Measurements from ENCODE around the gene BOK. TPM values are rescaled to one million over a fixed set of nuclear protein-coding genes. Genes with fewer than 3 reads are reported as not detected.

Gene BOK
- total and polyA plus RNA-seq, 2 of the 4 experiments (the other 2 are of a cell fraction): 13.3 to 34.4 TPM

GRCh38 chr2:241615522-241616052, 57.0 kb downstream of the BOK start:
- ChIA-PET POLR2A (ENCODE audit: unreplicated experiment) (no interaction called here), CTCF (no interaction called here)
- H4K91ac ChIP-seq (ENCODE audit: insufficient read depth, low read depth, low read length): no peak overlapping the region
- no TSS peak for BruUV-seq (replicated peaks)
- intact Hi-C loops (cut with micrococcal nuclease): no loop called here
- TF ChIP-seq CEBPB (IDR thresholded peaks at IDR 0.05; ENCODE audit: low read depth, low read length) (no peak), SMC3 (IDR thresholded peaks at IDR 0.05; ENCODE audit: low read depth, low read length) (no peak)
- H2BK120ac ChIP-seq (ENCODE audit: low read depth, low read length): no peak overlapping the region
- no peak for DNase-seq
- H2BK20ac ChIP-seq (ENCODE audit: low read depth, low read length): no peak overlapping the region
- in situ Hi-C loops (cut with MboI; ENCODE audit: low sequenced_read_pairs): no loop called here
- no peak overlapping the region for H3K14ac ChIP-seq (replicated peaks; ENCODE audit: low read depth, low read length)
- H2AFZ ChIP-seq (replicated peaks; ENCODE audit: low read length, poor library complexity): no peak overlapping the region
- H3K4me2 ChIP-seq (ENCODE audit: low read depth, low read length): no peak overlapping the region
- H3K9ac ChIP-seq (ENCODE audit: low read depth, low read length): no peak overlapping the region
- H2AK5ac ChIP-seq (ENCODE audit: low read depth, low read length): no peak overlapping the region
- no peak overlapping the region for H2BK15ac ChIP-seq (ENCODE audit: low read depth, low read length)
- peaks cover 19% of the 10 kb centered on the region for H3K9me1 ChIP-seq (ENCODE audit: insufficient read depth, low read length)
- WGBS, 2 experiments (ENCODE audit: extremely low coverage in 2 of 2, insufficient read length in 1 of 2): 100% methylated on average over 3 of the region's 16 CpGs; no CpG with 5 or more reads in 1 of the 2 experiments
- H3K79me1 ChIP-seq (ENCODE audit: low read depth in 1 of 2, low read length in 2 of 2): peaks cover 41 to 85% of the 10 kb centered on the region in 2 experiments
- H2AK9ac ChIP-seq (replicated peaks; ENCODE audit: low read depth, low read length, poor library complexity): no peak overlapping the region
- H4K20me1 ChIP-seq (ENCODE audit: insufficient read depth, low read length): peaks cover 53% of the 10 kb centered on the region
- H2BK5ac ChIP-seq (ENCODE audit: low read depth, low read length, poor library complexity, severe bottlenecking): no peak overlapping the region
- dilution Hi-C loops (cut with HindIII; ENCODE audit: low sequenced_read_pairs, unreplicated experiment): no loop called here
- H3K9me3 ChIP-seq (ENCODE audit: control insufficient read depth, insufficient read depth, low read length): no peaks in the 10 kb centered on the region
- H3K56ac ChIP-seq (ENCODE audit: extremely low read depth, insufficient read depth, low read length): no peak overlapping the region
- H3K23ac ChIP-seq (ENCODE audit: low read depth, low read length): no peak overlapping the region
- no peak overlapping the region for H3K27ac ChIP-seq (ENCODE audit: insufficient read depth, low read length)
- H4K5ac ChIP-seq (ENCODE audit: low read depth, low read length): no peak overlapping the region
- H3K36me3 ChIP-seq (ENCODE audit: control insufficient read depth, insufficient read depth, low read length): peaks cover 11% of the 10 kb centered on the region
- no peak overlapping the region for H3K4ac ChIP-seq (ENCODE audit: low read depth, low read length)
- no peaks in the 10 kb centered on the region for H3K27me3 ChIP-seq (ENCODE audit: control insufficient read depth, insufficient read depth, low read length)
- H3K18ac ChIP-seq (ENCODE audit: low read depth, low read length): no peak overlapping the region
- no peak overlapping the region for H4K8ac ChIP-seq (ENCODE audit: low read depth in 2 of 2, low read length in 2 of 2)
- no peak for ATAC-seq (ENCODE audit: low read depth)
- H3K4me1 ChIP-seq (ENCODE audit: control insufficient read depth, insufficient read depth, low read length): peaks cover 9% of the 10 kb centered on the region
- H3K4me3 ChIP-seq (ENCODE audit: insufficient read depth, low read depth, low read length): no peak overlapping the region
